PFSK-1 (cell line): ENCODE measurements around the gene FAM20A.

ENCODE experiments used
- FOXP2 ChIP-seq: optimal IDR thresholded peaks from 2 replicates; pipeline ENCODE3; 2011; ENCODE audit warnings: borderline replicate concordance, control low read depth, inconsistent platforms; ENCODE audit not compliant: insufficient read depth; ENCODE audit errors: extremely low read length, extremely low read depth
- POLR2AphosphoS5 ChIP-seq: IDR thresholded peaks from 2 replicates; pipeline ENCODE4 v1.6.1; 2012; ENCODE audit warnings: low read depth, mild to moderate bottlenecking, control low read depth, low read length, moderate library complexity
- REST ChIP-seq, 2 experiments: IDR thresholded peaks; 2 replicates each; pipeline versions ENCODE4 v1.6.1 to v1.8.0; 2011 to 2012; ENCODE audit warnings: low read depth in 2 of 2, low read length in 2 of 2, control low read depth in 1 of 2, inconsistent platforms in 1 of 2, mild to moderate bottlenecking in 1 of 2, moderate library complexity in 1 of 2; ENCODE audit not compliant: insufficient read depth in 1 of 2
- SIN3A ChIP-seq: IDR thresholded peaks from 2 replicates; pipeline ENCODE4 v1.6.1; 2012; ENCODE audit warnings: mild to moderate bottlenecking, low read length, moderate library complexity, borderline replicate concordance; ENCODE audit not compliant: insufficient read depth
- TAF1 ChIP-seq: IDR thresholded peaks from 2 replicates; pipeline ENCODE4 v1.6.1; 2012; ENCODE audit warnings: low read length, control low read depth, borderline replicate concordance; ENCODE audit not compliant: insufficient read depth

FAM20A gene

GRCh38 chr17:68562736-68563135 is 38.4 kb downstream of the FAM20A start:
- TF ChIP-seq SIN3A (no peak), POLR2AphosphoS5 (no peak), FOXP2 (no peak), TAF1 (no peak), REST (IDR thresholded peaks at IDR 0.05; ENCODE audit: insufficient read depth in 1 of 2, low read depth in 2 of 2, low read length in 2 of 2) (no peak)

GRCh38 chr17:68560966-68561720 is 40.0 kb downstream of the FAM20A start:
- no peak for TF ChIP-seq REST (IDR thresholded peaks at IDR 0.05; ENCODE audit: insufficient read depth in 1 of 2, low read depth in 2 of 2, low read length in 2 of 2)
- no peak for TF ChIP-seq SIN3A
- TF ChIP-seq FOXP2: no peak
- no peak for TF ChIP-seq TAF1
- TF ChIP-seq POLR2AphosphoS5: no peak

DNA sequence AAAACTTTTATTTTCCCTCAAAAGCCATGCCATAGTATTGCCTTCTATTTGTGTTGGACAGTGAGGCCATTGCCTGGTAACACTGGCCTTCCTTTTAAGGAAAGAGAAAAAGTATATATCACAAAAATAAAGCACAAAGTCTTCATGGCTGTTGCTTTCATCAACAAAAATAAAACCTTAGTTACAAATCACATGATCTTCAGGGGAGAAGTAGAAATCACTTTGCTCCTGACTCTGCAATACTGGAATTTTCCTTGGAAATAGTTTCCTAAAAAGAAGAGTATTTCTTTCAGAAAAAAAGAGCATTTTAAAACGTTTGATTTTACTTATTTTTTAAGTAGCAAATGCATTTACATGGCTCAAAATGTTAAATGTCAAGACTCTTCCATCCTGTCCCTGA is 41.9 kb downstream of the FAM20A start:
- no peak for TF ChIP-seq TAF1
- TF ChIP-seq FOXP2: no peak
- no peak for TF ChIP-seq SIN3A
- no peak for TF ChIP-seq POLR2AphosphoS5
- TF ChIP-seq REST (IDR thresholded peaks at IDR 0.05; ENCODE audit: insufficient read depth in 1 of 2, low read depth in 2 of 2, low read length in 2 of 2): no peak

DNA sequence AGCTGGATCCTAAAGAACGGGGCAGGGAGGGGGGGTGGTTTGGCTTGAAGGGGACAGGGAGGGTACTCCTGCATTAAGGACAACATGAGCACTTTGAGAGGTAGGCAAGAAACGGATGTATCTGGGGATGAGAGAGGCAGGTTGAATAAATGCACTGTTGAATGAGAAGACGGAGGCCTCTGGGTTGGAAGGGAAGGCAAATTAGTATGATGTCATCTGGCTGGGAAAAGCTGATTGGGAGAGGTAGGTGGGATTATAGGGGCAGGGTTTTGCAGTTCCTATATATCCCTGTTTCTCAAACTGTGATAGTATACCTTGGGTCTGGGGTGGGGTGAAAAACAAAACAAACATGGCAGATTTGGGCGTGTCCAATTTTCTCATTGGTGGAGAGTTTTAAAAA is 44.6 kb downstream of the FAM20A start:
- TF ChIP-seq SIN3A (no peak), REST (IDR thresholded peaks at IDR 0.05; ENCODE audit: insufficient read depth in 1 of 2, low read depth in 2 of 2, low read length in 2 of 2) (no peak), TAF1 (no peak), FOXP2 (no peak), POLR2AphosphoS5 (no peak)
